DND-41 (cell line): ENCODE data around the gene FBXO28.

Experiments
- ATAC-seq: fragments of 200-7000 bp; cut with Tn5 transposase; 3 replicates; pipeline ENCODE4 v1.9.1; 2021; ENCODE audit warnings: low read depth; ENCODE audit not compliant: insufficient read depth
- DNase-seq: peaks from one replicate; pipeline ENCODE4 v3.0.0-alpha.2; 2020
- H2AFZ ChIP-seq: 2 replicates; pipeline ENCODE4 v1.6.0; 2012; ENCODE audit warnings: low read depth, low read length
- H3K27ac ChIP-seq: 2 replicates; pipeline ENCODE4 v1.5.1; 2012; ENCODE audit warnings: low read length, inconsistent platforms
- H3K27me3 ChIP-seq: fragments of 200-600 bp; sonication (generic); 2 replicates; pipeline ENCODE4 v1.6.0; 2012; ENCODE audit warnings: low read length, mild to moderate bottlenecking, inconsistent platforms; ENCODE audit not compliant: insufficient read depth, poor library complexity
- H3K36me3 ChIP-seq: 2 replicates; pipeline ENCODE4 v1.5.1; 2012; ENCODE audit warnings: low read length, inconsistent platforms; ENCODE audit not compliant: insufficient read depth
- H3K4me1 ChIP-seq: 2 replicates; pipeline ENCODE4 v1.5.1; 2012; ENCODE audit warnings: mild to moderate bottlenecking, low read length; ENCODE audit not compliant: insufficient read depth
- H3K4me2 ChIP-seq: 2 replicates; pipeline ENCODE4 v1.6.0; 2012; ENCODE audit warnings: mild to moderate bottlenecking, moderate library complexity, low read length, inconsistent platforms; ENCODE audit not compliant: insufficient read depth
- H3K4me3 ChIP-seq, 2 experiments: fragments of 200-600 bp in 1 of 2; shearing (Covaris generic) in 1 of 2; 2 replicates each; pipeline ENCODE4 v1.5.1; 2012 to 2016; ENCODE audit warnings: inconsistent platforms in 2 of 2, low read length in 2 of 2, mild to moderate bottlenecking in 2 of 2, low read depth in 1 of 2, moderate library complexity in 1 of 2
- H3K79me2 ChIP-seq: 2 replicates; pipeline ENCODE4 v1.6.0; 2012; ENCODE audit warnings: low read length, inconsistent platforms; ENCODE audit not compliant: insufficient read depth
- H3K9ac ChIP-seq: 2 replicates; pipeline ENCODE4 v1.6.0; 2012; ENCODE audit warnings: low read depth, mild to moderate bottlenecking, inconsistent platforms, low read length, moderate library complexity
- H3K9me3 ChIP-seq: 2 replicates; pipeline ENCODE4 v1.5.1; 2012; ENCODE audit warnings: low read length, moderate library complexity, mild to moderate bottlenecking, inconsistent platforms; ENCODE audit not compliant: insufficient read depth, severe bottlenecking
- H4K20me1 ChIP-seq: 2 replicates; pipeline ENCODE4 v1.6.0; 2012; ENCODE audit warnings: low read length; ENCODE audit not compliant: insufficient read depth
- EZH2 ChIP-seq: IDR thresholded peaks from 3 replicates; pipeline ENCODE4 v1.6.1; 2012; ENCODE audit warnings: borderline replicate concordance, low read depth, mild to moderate bottlenecking, moderate library complexity, low read length, inconsistent platforms; ENCODE audit not compliant: severe bottlenecking
- TF ChIP-seq, protein P1 (sequence below): IDR thresholded peaks from 2 replicates; pipeline ENCODE4 v1.5.1; 2012; ENCODE audit warnings: borderline replicate concordance, low read length, moderate library complexity, mild to moderate bottlenecking; ENCODE audit not compliant: poor library complexity, severe bottlenecking; ENCODE audit errors: extremely low read depth

Gene FBXO28

GRCh38 chr1:224170343-224170742 lies 56.4 kb downstream of the FBXO28 start:
- ATAC-seq (no peak), DNase-seq (no peak)
- H3K27me3 ChIP-seq, result no peaks in the 10 kb centered on the region
- H3K27ac ChIP-seq, result no peak overlapping the region
- no peak overlapping the region for H3K9ac ChIP-seq
- no peak overlapping the region for H2AFZ ChIP-seq
- H3K9me3 ChIP-seq, result no peaks in the 10 kb centered on the region
- H3K4me1 ChIP-seq, result peaks cover 17% of the 10 kb centered on the region
- no peak for TF ChIP-seq EZH2
- TF ChIP-seq, protein P1, sequence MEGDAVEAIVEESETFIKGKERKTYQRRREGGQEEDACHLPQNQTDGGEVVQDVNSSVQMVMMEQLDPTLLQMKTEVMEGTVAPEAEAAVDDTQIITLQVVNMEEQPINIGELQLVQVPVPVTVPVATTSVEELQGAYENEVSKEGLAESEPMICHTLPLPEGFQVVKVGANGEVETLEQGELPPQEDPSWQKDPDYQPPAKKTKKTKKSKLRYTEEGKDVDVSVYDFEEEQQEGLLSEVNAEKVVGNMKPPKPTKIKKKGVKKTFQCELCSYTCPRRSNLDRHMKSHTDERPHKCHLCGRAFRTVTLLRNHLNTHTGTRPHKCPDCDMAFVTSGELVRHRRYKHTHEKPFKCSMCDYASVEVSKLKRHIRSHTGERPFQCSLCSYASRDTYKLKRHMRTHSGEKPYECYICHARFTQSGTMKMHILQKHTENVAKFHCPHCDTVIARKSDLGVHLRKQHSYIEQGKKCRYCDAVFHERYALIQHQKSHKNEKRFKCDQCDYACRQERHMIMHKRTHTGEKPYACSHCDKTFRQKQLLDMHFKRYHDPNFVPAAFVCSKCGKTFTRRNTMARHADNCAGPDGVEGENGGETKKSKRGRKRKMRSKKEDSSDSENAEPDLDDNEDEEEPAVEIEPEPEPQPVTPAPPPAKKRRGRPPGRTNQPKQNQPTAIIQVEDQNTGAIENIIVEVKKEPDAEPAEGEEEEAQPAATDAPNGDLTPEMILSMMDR, result no peak
- H3K79me2 ChIP-seq, result no peaks in the 10 kb centered on the region
- no peaks in the 10 kb centered on the region for H3K36me3 ChIP-seq
- H4K20me1 ChIP-seq, result no peaks in the 10 kb centered on the region
- no peak overlapping the region for H3K4me3 ChIP-seq
- H3K4me2 ChIP-seq, result no peak overlapping the region

- no peak overlapping the region for H3K27ac ChIP-seq
- no peaks in the 10 kb centered on the region for H3K36me3 ChIP-seq
- ATAC-seq (no peak), DNase-seq (peak; percentile 27)
- H3K9me3 ChIP-seq, result no peaks in the 10 kb centered on the region
- H3K9ac ChIP-seq, result no peak overlapping the region
- no peak for TF ChIP-seq EZH2
- TF ChIP-seq, protein P1, result peak; percentile 46
- no peak overlapping the region for H3K4me2 ChIP-seq
- no peaks in the 10 kb centered on the region for H3K79me2 ChIP-seq
- H3K4me3 ChIP-seq, result no peak overlapping the region
- no peak overlapping the region for H2AFZ ChIP-seq
- no peaks in the 10 kb centered on the region for H3K27me3 ChIP-seq
- H3K4me1 ChIP-seq, result peaks cover 17% of the 10 kb centered on the region
- no peaks in the 10 kb centered on the region for H4K20me1 ChIP-seq
Observed at GRCh38 chr1:224170748-224171478, 57.0 kb downstream of the FBXO28 start.

GRCh38 chr1:224172229-224172628 lies 58.3 kb downstream of the FBXO28 start:
- no peaks in the 10 kb centered on the region for H3K27me3 ChIP-seq

More at GRCh38 chr1:224172229-224172628, 58.3 kb downstream of the FBXO28 start:
- Histone ChIP-seq H3K79me2 (no peaks in the 10 kb centered on the region), H3K9ac (no peak overlapping the region), H3K4me3 (no peak overlapping the region), H3K4me2 (no peak overlapping the region), H3K4me1 (peaks cover 17% of the 10 kb centered on the region), H3K9me3 (no peaks in the 10 kb centered on the region), H2AFZ (no peak overlapping the region), H3K27ac (no peak overlapping the region), H3K36me3 (no peaks in the 10 kb centered on the region), H4K20me1 (no peaks in the 10 kb centered on the region)
- no peak for TF ChIP-seq EZH2
- TF ChIP-seq, protein P1, result no peak
- DNase-seq, result no peak
- ATAC-seq, result no peak
